ENCODE measurements around the gene IRF1.
"Not testable (repeated sequence)": the region's sequence is repeated elsewhere in the genome, so short reads cannot be mapped to it uniquely, and the experiment has no call there.

Gene IRF1

DNA sequence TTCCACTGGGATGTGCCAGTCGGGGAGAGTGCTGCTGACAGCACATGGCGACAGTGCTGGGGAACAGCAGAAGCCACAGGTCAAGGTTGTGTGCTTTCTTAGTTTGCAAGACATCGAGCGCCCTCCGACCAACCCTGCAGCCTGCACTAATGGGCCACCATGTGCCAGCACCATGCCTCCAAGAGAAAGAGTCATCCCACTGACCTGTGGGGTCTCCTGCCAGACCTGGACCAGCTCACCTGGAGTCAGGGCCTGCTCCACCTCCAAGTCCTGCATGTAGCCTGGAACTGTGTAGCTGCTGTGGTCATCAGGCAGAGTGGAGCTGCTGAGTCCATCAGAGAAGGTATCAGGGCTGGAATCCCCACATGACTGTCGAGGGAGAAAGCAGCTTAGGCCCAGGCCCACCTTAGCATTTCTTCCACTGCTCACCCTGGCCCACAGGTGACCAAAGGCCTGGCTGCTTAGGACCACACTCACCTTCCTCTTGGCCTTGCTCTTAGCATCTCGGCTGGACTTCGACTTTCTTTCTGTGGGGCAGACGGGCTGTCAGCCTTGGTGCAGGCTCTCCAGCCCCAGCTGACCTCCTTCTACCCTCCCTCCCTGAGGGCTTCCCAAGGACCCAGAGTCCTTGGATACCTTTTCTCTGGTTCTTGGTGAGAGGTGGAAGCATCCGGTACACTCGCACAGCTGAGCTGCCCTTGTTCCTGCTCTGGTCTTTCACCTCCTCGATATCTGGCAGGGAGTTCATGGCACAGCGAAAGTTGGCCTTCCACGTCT is 4.1 kb downstream of the IRF1 start:
- no peak for DNase-seq (ENCODE audit: low spot score)

DNA sequence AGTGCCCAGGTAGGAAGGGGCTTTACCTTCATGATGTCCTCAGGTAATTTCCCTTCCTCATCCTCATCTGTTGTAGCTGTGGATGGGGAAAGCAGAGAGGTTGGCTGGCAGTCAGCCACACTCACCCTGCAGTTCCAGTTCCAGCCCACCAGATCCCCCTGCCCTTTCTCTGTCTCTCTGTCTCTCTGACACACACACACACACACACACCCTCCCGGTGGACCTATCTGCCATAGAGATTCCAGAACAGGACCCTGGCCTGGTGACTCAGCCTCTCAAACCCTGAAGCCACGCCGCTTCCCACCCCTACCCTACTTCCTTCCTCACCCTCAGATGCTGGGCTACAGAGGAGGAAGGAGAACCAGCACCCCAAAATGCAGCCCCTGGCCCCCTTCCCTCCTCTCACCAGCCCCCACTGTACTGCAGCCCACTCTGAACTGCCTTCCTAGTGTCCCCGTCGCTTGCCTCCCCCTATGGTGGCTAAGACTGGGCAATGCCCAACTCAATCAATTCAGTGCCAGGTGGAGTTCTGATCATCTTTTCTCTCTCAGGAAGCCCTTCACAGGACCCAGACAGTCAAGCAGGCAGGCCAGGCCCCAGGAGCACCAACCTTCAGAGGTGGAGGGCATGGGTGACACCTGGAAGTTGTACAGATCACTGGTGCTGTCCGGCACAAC is 4.8 kb downstream of the IRF1 start:
- no peak for DNase-seq (ENCODE audit: low spot score)

DNA sequence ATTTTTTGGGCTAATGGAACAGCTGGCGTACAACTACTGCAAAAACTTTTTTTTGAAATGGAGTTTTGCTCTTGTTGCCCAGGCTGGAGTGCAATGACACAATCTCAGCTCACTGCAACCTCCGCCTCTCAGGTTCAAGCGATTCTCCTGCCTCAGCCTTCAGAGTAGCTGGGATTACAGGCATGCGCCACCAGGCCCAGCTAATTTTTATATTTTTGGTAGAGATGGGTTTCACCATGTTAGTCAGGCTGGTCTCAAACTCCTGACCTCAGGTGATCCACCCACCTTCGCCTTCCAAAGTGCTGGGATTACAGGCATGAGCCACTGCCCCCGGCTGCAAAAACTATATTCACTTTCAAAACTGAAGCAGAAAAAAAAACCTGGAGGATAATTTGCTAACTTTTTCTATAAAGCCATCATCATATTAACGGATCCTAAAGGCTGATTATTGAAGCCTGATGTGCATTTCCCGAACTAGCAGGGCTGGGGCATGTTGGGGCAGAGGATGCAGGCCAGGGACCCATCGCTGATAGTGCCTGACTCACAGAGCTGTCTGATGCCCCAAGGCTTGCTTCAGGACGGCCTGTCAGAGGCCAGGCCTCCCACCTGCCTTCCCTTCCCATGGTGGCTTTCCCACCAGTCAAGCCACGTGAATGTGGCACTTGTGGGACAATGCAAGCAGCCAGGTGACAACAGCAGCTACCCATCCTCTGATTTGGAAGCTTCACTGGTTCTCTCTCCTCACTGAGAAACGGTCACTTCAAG is 5.5 kb downstream of the IRF1 start:
- not testable (repeated sequence) for DNase-seq (ENCODE audit: low spot score)

DNA sequence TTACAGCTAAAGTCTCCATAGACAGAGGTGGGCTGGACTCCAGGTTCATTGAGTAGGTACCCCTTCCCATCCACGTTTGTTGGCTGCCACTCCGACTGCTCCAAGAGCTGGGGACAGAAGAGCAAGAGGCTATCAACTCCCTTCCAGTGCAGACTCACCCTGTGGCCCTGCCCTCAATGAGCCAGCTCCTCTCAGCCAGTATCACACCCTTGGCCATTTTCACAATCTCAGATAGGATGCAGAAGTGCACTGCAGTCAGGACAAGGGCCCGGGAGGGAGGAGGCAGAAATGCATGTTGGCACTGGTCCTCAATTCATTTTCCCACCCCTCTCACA is 6.2 kb downstream of the IRF1 start:
- DNase-seq (ENCODE audit: low spot score), result no peak

DNA sequence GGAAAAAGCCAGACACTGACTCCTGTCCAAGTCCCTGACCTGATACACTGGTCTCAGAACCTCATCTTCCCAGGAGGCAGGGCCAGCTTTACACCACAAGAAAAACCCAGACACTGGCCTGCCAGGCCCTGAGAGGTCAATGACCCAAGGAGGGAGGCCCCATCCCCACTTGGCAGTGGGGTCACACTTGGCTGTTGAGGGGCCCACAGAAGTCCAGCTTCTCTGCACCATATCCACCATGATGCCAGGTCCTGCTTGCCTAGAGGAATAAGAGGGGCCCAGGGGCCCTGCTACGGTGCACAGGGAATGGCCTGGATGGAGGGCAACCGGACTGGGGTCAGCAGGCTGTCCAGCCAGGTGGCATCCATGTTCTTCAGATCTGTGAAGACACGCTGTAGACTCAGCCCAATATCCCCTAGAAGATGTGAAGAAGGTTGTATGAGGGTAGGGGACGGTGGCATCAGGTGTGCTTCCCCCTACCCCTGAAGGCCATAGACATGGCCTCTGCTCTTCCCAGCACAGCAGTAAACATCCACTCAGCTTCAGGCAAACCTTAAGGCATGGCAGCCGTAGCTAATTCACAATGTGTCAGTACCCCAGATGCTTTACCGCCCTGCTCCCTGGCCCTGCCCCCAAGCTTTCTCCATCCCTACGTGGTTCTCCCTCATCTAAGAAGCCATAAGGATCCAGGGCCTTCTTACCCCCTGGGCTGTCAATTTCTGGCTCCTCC is 6.7 kb downstream of the IRF1 start:
- no peak for DNase-seq (ENCODE audit: low spot score)

DNA sequence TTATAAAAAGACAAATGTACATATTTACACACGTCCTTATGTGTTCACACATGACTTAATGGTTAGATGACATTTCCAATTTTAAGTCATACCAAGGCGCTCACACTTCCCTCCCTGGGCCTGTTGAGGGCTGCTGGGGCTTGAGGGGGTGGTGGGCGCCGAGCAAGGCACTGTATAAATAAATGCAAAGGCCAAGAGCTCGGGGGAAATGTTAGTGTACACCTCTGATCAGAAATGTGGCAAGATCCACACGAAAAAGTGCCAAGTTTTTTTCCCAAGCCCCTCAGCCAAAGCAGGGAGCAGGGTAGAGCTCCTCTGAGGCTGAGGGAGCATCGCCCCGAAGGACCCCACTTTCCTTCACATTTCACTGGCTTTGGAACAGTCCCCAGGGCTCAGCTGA is 7.5 kb downstream of the IRF1 start:
- no peak for DNase-seq (ENCODE audit: low spot score)

DNA sequence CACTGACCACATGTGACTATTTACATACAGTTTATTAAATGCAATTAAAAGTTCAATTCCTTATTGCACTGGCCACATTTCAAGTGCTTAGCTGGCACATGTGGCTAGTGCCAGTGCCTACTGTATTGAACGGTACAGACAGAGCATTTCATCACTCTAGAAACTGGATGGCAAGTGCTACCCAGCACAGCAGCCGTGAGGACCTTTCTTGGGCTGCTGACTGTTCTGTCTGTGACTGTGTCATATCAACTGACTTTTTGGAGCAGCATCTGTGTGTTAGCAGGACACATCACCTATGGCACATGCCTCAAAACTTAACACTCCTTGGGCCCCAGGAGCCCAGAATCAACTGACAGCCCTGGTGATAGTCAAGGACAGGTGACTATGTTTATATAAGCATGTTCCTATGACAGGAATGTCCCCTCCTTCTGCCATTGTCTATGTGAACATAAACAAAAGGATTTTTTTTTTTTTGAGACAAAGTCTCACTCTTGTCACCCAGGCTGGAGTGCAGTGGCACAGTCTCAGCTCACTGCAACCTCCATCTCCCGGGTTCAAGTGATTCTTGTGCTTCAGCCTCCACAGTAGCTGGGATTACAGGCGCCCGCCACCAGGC is 8.9 kb downstream of the IRF1 start:
- no peak for DNase-seq (ENCODE audit: low spot score)

DNA sequence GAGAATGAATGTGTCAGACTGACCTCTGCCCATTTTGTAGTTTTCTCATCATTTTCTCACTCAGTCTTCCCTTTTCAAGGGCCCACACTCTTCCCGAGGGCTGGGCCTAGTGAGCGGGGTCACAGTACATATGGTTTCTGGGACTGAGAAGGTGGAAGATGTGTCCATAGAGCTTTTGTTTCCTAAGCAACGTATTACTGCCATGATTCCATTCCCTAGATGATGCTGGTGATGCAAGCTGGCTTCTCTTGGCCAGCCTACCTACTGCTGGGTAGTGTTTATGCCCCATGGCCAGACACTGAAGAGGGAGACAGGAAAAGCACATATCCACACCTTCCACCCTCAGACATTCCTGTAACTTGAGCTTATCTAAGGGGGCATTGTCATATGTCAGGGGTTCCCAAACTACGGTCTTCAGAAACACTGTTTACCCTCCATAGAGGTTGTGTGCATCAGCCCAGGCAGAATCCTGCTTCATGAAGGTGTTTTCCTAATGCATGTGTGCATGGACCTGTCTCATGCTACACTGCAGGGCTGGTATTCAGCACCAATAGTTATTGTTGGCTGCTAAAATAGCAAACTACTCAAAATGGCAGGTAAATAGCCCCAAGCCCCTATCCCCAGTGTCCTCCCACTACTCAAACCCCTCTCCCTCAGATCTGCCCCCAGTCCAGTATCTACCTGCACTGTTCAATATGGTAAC is 9.5 kb downstream of the IRF1 start:
- DNase-seq (ENCODE audit: low spot score), result no peak

DNA sequence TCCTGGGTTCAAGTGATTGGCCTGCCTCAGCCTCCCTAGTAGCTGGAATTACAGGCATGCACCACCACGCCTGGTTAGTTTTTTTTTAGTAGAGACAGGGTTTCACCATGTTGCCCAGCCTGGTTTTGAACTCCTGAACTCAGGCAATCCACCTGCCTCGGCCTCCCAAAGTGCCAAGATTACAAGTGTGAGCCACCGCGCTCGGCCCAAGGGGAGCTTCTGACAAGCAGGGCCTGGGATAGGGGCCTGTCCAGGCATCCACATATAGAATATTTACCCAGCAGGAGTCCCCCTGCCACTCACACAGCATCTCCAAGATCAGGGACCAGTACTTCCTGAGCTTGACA is 10.1 kb downstream of the IRF1 start:
- no peak for DNase-seq (ENCODE audit: low spot score)

DNA sequence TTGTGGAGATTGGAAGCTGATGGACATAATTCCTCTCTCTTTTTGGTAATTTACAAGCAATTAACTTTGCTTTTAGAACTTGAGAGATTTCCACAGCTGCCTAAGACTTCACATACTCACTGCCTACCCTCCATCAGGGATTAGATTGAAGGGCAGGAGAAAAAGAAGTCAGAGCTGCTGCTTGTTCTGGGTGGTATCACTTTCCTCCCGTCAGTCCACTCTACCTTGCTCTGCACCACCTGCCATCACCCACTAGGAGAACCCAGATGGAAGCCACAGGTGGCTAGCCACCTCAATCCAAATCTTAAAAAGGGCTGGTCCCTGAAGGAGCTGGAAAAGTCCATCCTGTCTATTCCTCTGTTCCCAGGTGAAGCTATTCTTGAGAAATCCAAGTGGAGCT is 10.5 kb downstream of the IRF1 start:
- no peak for DNase-seq (ENCODE audit: low spot score)

DNA sequence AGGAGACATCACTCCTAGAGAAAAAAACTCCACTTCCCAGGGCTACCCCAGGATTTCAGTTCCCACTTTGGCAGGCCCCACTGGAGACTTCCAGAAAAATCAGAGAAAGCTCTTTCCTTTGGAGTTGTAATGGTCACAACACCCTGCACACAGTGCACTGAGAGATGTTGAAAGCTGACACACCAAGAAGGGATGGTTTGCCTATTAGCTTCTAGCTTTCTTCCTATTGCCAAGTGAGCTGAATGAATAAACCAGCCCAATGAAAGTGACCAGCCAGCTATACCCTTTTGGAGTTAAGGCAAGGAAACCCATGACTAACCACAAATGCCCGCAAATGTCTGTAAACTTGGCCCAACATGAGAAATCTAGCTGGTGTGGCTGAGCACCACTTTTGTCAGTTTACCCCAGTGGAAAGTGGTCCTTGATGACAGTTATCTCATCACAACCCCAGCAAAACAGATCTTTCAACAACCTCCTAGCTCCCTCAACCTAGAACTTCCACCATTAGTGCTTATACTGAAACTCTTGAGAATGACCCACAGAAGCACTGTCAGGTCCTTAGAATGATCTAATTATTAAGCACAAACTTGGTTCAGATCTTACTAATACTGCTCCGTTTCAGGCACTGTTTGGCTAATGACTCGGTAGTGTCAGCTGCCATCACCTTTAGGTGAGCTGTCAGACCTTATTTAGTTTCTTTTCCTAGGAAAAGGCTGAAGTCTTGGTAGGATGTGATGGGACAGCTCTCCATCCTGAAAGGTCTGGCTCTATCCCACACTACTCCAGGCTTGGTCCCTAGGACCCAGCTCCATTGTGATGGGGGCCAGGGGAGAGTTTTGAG is 11.2 kb downstream of the IRF1 start:
- DNase-seq (ENCODE audit: low spot score), result no peak

DNA sequence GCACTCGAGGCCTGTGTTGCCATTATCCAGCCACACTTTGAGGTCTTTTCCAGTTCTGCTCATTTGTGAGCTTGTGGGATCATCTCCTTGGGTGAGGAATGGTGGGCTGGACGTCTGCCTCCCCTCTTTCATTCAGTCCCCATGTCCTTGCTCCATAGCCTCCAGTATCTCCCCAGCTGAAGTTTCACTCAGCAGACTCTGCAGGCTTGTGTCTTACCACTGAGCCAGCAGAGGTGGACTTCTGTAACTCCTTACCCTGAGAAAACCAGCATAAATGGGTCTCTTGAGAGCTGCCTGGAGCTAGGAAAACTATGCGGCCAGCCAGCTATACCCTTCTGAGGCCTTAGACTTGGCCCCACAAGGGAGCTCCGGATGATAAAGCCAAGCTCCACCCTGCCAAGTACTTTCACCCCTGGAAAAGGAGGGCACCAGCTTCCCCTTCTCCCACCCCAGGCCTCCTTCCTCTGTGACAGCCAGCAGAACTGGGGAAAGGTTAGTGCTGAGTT is 12.2 kb downstream of the IRF1 start:
- DNase-seq (ENCODE audit: low spot score), result no peak

DNA sequence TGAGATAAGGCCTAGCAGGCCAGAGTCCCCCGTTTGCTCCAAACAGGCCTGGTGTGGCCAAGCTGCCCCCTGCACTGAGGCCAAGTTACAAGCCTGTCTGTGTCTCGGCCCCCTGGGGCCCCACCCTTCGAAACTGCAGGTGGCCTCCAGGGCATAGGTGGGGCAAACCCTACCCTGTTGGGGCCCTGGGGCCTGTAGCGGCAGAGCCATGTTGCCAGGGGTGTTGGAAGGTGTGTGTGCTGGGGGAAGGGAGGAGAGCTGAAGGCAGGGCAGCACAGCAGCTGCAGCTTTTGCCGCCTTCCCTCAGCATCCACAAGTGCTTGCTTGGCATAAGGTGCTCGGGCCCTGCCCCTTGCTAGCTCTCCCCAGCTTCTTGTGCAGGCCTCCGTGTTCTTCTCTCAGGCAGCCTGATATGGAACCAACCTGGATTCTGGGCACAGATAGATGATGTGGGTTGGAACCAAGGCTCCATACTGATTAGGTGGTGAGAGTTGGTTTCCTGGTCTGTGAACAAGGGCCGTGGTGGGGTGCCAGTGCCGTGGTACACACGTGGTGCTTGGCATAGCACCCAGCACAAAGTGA is 12.7 kb downstream of the IRF1 start:
- no peak for DNase-seq (ENCODE audit: low spot score)

DNA sequence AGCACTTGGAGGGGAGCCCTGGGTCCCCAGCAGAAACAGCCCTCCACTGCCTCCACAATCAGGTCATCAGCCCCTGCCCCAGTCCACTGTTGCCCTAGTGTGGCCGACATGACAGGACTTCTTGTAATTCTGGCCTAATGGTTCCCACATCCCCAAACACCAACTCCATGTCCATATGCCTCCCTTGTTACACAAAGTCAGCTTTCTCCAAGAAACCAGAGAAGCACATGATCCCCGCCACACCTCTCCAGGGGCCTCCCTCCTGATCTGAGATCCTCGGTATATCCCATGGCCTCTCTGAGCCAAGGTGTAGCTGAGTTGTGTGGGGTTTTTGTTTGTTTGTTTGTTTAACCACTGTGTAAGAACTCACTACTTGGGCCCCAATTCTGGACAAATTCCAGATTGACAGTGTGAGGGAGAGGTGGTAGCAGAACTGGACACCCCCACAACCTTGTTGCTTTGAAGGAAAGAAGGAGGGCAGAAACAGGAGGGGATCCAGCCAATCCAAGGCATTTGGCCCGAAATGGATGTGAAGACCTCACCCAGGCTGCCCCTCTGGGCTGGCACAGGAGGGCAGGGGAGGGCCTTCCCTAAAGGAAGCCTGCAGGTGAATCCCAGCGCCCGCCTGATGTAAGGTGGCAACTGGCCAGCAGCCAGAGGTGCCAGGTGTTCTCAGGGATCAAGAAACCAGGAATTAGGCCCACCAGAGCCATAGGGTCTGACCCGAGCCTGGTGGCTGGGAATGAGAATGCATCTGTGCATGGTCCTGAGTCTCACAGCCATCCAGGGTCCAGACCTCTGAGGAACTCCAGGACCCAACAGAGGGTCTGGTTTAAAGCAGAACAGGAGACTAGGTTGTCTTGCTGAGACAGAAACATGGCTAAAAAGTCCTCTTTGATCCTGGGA is 13.4 kb downstream of the IRF1 start:
- DNase-seq (ENCODE audit: low spot score), result no peak

DNA sequence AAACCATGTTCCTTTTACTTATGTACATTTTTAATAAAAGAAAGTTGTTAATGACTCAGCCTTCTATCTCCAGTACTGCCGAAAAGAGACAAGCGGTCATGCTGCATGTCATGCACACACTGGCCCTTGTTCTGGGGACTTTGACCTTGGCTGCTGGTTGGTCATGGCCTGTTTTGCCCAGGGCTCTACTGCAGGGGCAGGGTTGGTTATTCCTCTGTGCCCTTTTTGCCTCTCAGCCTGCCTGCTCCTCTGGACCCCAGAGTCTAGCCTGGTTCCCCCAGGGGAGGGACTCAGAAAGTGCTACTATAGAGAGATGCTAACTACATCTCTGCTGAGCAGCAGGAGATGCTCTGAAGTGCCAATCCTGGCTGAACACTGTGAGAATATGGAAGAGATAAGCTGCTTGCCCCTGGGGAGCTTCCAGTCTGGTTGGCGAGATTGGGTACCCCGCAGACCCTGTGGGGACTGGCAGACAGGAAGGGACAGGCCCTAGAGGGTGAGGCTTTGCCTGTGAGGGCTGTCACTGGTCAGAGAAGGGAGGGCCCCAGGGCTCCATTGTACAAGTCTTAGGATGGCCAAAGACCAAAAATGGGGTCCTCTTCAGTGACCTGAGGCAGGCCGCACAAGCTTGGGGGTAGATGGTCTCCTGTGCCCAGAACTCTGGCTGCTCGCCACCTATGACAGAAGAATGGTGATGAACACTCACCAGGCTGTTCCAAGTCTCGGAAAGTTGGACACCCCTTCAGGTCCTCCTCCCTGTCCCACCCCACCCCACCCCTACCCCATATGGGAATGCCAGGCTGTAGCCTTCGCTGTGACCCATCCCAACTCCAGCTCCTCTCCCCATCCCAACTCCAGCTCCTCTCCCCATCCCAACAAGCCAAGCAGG is 14.3 kb downstream of the IRF1 start:
- DNase-seq (ENCODE audit: low spot score), result no peak

DNA sequence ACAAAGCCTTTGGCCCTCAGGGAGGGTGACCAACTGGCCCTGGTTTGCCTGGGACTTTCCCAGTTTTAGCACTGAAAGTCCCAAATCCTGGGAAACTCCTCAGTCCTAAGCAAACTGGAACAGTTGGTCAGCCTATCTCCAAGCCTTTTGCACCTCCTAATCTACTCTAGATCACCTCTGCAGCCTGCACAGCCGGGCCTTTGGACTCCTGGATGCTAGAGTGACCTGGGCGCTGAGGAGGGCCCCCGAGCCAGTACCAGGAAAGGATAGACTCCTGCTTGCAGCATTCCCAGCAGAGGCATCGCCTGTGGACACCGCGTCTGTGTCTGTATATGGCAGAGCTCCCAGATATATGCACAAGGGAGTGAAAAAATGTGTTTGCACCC is 15.1 kb downstream of the IRF1 start:
- no peak for DNase-seq (ENCODE audit: low spot score)

DNA sequence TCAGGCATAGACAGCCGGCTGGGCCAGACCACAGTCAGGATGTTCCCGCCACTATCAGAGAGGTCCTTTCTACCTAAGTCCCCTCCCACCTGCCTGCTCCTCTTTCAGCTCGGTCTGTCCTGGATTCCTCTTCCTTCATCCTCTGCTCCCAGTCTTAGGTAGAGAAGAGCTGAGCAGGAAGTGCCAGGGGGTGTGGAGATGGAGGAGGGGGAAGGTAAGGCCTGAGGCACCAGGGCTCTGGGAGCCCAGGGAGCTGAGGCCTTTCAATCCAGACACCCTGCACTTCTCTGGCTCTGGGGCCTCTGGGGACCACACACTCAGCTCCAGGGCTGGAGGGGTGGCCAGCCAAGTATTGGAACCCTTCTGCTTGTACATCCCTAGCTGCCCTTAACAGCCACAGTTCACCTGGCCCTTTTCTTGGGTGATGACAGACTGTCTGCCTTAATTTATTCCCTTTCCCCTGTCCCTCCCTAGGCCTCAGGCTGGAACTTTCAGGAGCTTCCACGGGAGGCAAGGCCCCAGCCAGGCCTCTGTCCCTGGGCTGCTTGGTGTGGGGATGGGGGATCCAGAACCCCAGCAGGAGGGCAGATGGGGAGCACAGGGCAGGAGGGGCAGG is 15.6 kb downstream of the IRF1 start:
- DNase-seq (ENCODE audit: low spot score), result no peak

Measured in LoVo (cell line).